ENCODE measurements around the gene CDK16.

CDK16 gene

GRCh38 chrX:47235691-47236103 is 17.2 kb downstream of the CDK16 start:
- TF ChIP-seq CTCF (IDR thresholded peaks at IDR 0.05; ENCODE audit: insufficient read depth, low read length, poor library complexity, severe bottlenecking): no peak
- Histone ChIP-seq H3K27me3 (replicated peaks; ENCODE audit: control insufficient read depth, insufficient read depth, low read length) (no peaks in the 10 kb centered on the region), H3K36me3 (ENCODE audit: control insufficient read depth, insufficient read depth, low read length) (peaks cover 2% of the 10 kb centered on the region), H3K4me3 (replicated peaks; ENCODE audit: low read depth, low read length) (no peak overlapping the region)
- DNase-seq (ENCODE audit: extremely low read depth, insufficient read length): no peak

GRCh38 chrX:47239199-47239598 is 20.7 kb downstream of the CDK16 start:
- H3K36me3 ChIP-seq (ENCODE audit: control insufficient read depth, insufficient read depth, low read length): peaks cover 4% of the 10 kb centered on the region
- no peak for DNase-seq (ENCODE audit: extremely low read depth, insufficient read length)
- TF ChIP-seq CTCF (IDR thresholded peaks at IDR 0.05; ENCODE audit: insufficient read depth, low read length, poor library complexity, severe bottlenecking): no peak
- H3K27me3 ChIP-seq (replicated peaks; ENCODE audit: control insufficient read depth, insufficient read depth, low read length): no peaks in the 10 kb centered on the region
- no peak overlapping the region for H3K4me3 ChIP-seq (replicated peaks; ENCODE audit: low read depth, low read length)

GRCh38 chrX:47239898-47240545 is 21.5 kb downstream of the CDK16 start:
- Histone ChIP-seq H3K27me3 (replicated peaks; ENCODE audit: control insufficient read depth, insufficient read depth, low read length) (no peaks in the 10 kb centered on the region), H3K4me3 (replicated peaks; ENCODE audit: low read depth, low read length) (no peak overlapping the region), H3K36me3 (ENCODE audit: control insufficient read depth, insufficient read depth, low read length) (peaks cover 7% of the 10 kb centered on the region)
- no peak for DNase-seq (ENCODE audit: extremely low read depth, insufficient read length)
- no peak for TF ChIP-seq CTCF (IDR thresholded peaks at IDR 0.05; ENCODE audit: insufficient read depth, low read length, poor library complexity, severe bottlenecking)

GRCh38 chrX:47240619-47241018 is 22.1 kb downstream of the CDK16 start:
- Histone ChIP-seq H3K36me3 (ENCODE audit: control insufficient read depth, insufficient read depth, low read length) (peaks cover 7% of the 10 kb centered on the region), H3K4me3 (replicated peaks; ENCODE audit: low read depth, low read length) (no peak overlapping the region), H3K27me3 (replicated peaks; ENCODE audit: control insufficient read depth, insufficient read depth, low read length) (no peaks in the 10 kb centered on the region)
- DNase-seq (ENCODE audit: extremely low read depth, insufficient read length): no peak
- TF ChIP-seq CTCF (IDR thresholded peaks at IDR 0.05; ENCODE audit: insufficient read depth, low read length, poor library complexity, severe bottlenecking): no peak

GRCh38 chrX:47241201-47242011 is 22.9 kb downstream of the CDK16 start:
- Histone ChIP-seq H3K27me3 (replicated peaks; ENCODE audit: control insufficient read depth, insufficient read depth, low read length) (no peaks in the 10 kb centered on the region), H3K36me3 (ENCODE audit: control insufficient read depth, insufficient read depth, low read length) (peaks cover 7% of the 10 kb centered on the region), H3K4me3 (replicated peaks; ENCODE audit: low read depth, low read length) (no peak overlapping the region)
- no peak for TF ChIP-seq CTCF (IDR thresholded peaks at IDR 0.05; ENCODE audit: insufficient read depth, low read length, poor library complexity, severe bottlenecking)
- DNase-seq (ENCODE audit: extremely low read depth, insufficient read length): no peak

All from GM06990 (cell line).